Nephron progenitor cell (in vitro differentiated cells): ENCODE results near the gene GATAD2B.

Experiments
- DNase-seq: peaks from one replicate; pipeline ENCODE4 v3.0.0; 2021
- H3K27ac Mint-ChIP-seq: 2 replicates; pipeline ENCODE4 v1.8.0; 2021; ENCODE audit warnings: mild to moderate bottlenecking, moderate library complexity, mixed read lengths
- H3K27me3 Mint-ChIP-seq: 2 replicates; pipeline ENCODE4 v1.8.0; 2021; ENCODE audit warnings: mild to moderate bottlenecking, low read depth, mixed read lengths; ENCODE audit not compliant: poor library complexity
- H3K36me3 Mint-ChIP-seq: 2 replicates; pipeline ENCODE4 v1.8.0; 2021; ENCODE audit warnings: low read depth, mixed read lengths
- H3K4me1 Mint-ChIP-seq: 2 replicates; pipeline ENCODE4 v1.8.0; 2021; ENCODE audit warnings: mixed read lengths
- H3K4me3 Mint-ChIP-seq: 2 replicates; pipeline ENCODE4 v1.8.0; 2021; ENCODE audit warnings: mild to moderate bottlenecking, moderate library complexity, mixed read lengths
- H3K9me3 Mint-ChIP-seq: 2 replicates; pipeline ENCODE4 v1.8.0; 2021; ENCODE audit warnings: mild to moderate bottlenecking, moderate library complexity, mixed read lengths
- CTCF ChIP-seq: fragments of 200-600 bp; sonication (generic); IDR thresholded peaks from 2 replicates; pipeline ENCODE4 v1.5.0; 2021; ENCODE audit warnings: antibody characterized with exemption

Gene GATAD2B

DNA sequence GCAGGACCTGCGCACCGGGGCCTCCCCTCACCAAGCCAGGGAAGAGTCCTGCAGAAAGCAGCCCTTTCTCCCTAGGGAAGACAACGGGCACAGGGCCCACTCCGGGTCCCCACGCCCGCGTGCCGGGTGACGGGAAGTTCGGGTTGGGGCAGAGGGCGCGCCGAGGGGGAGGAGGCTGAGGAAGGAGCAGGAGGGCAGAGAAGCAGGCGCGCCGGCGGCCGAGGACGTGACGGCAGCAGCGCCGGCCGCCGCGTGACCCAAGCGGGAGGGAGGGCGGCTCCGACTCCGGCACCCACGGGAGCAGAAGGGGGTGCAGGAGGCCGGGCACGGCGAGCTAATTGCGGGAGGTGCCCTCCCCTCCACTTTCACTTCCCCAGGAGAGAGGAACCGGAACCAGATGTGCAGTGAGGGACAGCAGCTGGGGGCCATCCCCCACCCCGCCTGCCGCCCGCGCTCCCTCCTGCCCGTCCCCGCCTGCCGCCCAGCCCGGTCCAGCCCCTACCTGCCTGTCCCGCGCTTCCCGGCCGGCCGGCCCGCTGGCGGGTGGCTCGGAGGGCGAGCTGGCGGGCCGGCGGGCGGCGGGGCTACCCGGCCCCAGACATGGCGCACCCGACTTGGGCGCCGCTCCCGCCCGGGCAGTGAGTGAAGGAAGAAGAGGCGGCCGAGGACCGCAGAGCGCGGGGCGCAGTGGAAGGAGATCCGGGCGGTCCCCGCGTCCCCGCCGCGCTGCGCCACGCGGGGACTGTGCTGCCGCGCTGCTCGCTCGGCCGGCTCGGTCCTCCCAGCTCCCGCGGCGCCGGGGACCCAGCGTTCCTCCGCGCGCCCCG lies 23.2 kb upstream of the GATAD2B start:
- Mint-ChIP-seq H3K27ac (peak overlapping the region; percentile 88), H3K4me3 (peak overlapping the region; percentile 86), H3K4me1 (peaks cover 36% of the 10 kb centered on the region), H3K9me3 (no peaks in the 10 kb centered on the region), H3K36me3 (peaks cover 17% of the 10 kb centered on the region), H3K27me3 (no peaks in the 10 kb centered on the region)
- DNase-seq, result peak; percentile 62
- TF ChIP-seq CTCF, result no peak

DNA sequence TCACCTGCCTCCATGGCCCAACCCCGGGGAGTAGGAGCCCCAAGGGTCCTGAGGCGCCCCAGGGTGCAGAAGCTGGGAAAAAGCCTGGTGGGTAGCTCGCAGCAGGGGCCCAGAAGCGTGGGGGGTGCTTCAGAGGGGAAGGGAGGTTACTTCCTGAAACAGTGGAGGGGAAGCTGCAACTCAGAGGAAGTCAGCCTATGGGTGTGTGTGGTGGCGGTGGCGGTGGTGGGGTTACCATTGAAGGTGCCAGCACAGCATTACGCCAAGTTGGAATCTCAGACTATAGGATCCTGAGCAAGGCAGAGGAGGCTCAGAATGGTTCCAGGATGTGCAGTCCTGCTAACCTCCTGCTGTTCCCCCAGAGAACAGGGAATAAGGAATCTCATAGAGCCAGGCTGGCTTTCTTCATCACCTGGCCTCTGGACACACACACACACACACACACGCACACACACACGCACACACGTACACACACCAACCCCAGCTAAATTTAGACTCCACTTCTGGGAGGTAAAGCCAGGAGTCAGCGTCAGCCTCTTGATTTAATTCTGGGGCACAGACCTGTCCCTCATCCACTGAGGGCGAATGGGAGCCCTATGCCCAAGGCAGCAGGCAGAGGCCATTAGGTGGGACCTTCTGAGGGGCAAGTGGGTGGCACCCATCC lies 22.5 kb upstream of the GATAD2B start:
- TF ChIP-seq CTCF, result no peak
- H3K4me1 Mint-ChIP-seq, result peaks cover 36% of the 10 kb centered on the region
- peak overlapping the region; percentile 88 for H3K27ac Mint-ChIP-seq
- DNase-seq, result no peak
- no peaks in the 10 kb centered on the region for H3K27me3 Mint-ChIP-seq
- peak overlapping the region; percentile 86 for H3K4me3 Mint-ChIP-seq
- no peaks in the 10 kb centered on the region for H3K9me3 Mint-ChIP-seq
- H3K36me3 Mint-ChIP-seq, result peaks cover 17% of the 10 kb centered on the region

DNA sequence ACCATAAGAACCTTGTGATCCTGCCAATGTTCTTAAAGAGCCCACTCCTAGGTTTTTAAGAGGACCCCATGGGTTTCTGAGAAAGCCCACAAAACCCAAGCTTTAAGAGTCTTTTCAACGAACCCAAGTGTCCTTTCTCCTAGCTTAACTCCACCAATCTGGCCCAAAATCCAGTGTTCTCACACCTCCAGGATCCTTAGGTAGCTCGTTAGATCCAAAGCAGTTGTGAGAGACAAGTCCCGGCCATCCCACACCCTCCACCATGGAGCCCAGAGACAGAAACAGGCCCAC lies 22.0 kb upstream of the GATAD2B start:
- no peaks in the 10 kb centered on the region for H3K27me3 Mint-ChIP-seq
- peak overlapping the region; percentile 86 for H3K4me3 Mint-ChIP-seq
- H3K27ac Mint-ChIP-seq, result no peak overlapping the region
- peaks cover 19% of the 10 kb centered on the region for H3K36me3 Mint-ChIP-seq
- no peak for TF ChIP-seq CTCF
- H3K9me3 Mint-ChIP-seq, result no peaks in the 10 kb centered on the region
- H3K4me1 Mint-ChIP-seq, result peaks cover 36% of the 10 kb centered on the region
- DNase-seq, result no peak

DNA sequence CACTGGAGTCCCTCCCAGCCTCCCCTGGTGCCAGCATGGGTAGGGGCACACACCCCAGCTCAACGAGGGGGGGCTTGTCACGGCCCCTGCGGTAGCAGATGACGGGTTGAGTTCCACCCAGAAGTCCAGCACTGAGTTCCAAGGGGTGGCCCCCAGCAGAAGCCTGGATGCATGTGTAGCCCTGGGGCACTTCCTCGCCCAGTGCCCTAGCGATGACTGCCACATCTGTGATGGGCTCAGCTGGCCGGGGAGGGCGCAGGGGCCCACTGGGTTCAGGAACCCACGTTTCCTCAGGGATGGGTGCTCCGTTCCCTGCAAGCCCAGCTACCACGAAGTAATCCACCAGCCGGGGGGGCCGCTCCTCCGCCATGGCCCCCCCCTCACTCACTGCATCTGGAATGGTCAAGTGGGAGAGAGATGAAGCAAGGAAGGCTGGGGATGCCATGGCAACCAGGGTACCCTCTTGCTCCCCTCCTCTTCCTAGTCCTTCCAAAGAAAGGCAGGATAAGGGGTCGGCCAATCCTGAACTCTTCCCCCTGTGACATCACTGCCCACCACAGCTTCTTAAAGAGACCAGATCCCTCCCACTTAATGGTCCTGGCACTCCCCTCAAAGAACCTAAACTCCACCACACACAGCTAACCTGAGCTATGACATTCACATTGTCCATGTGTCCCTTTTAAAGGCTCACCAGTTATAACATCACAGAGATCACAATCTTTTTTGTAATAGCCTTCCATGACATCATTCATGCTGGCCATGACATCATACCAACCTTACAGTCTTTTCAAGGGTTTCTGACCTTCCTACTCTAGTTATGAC lies 21.4 kb upstream of the GATAD2B start:
- peaks cover 36% of the 10 kb centered on the region for H3K4me1 Mint-ChIP-seq
- no peak overlapping the region for H3K27ac Mint-ChIP-seq
- no peak for TF ChIP-seq CTCF
- no peak for DNase-seq
- H3K27me3 Mint-ChIP-seq, result no peaks in the 10 kb centered on the region
- H3K4me3 Mint-ChIP-seq, result peak overlapping the region; percentile 86
- peaks cover 24% of the 10 kb centered on the region for H3K36me3 Mint-ChIP-seq
- no peaks in the 10 kb centered on the region for H3K9me3 Mint-ChIP-seq

DNA sequence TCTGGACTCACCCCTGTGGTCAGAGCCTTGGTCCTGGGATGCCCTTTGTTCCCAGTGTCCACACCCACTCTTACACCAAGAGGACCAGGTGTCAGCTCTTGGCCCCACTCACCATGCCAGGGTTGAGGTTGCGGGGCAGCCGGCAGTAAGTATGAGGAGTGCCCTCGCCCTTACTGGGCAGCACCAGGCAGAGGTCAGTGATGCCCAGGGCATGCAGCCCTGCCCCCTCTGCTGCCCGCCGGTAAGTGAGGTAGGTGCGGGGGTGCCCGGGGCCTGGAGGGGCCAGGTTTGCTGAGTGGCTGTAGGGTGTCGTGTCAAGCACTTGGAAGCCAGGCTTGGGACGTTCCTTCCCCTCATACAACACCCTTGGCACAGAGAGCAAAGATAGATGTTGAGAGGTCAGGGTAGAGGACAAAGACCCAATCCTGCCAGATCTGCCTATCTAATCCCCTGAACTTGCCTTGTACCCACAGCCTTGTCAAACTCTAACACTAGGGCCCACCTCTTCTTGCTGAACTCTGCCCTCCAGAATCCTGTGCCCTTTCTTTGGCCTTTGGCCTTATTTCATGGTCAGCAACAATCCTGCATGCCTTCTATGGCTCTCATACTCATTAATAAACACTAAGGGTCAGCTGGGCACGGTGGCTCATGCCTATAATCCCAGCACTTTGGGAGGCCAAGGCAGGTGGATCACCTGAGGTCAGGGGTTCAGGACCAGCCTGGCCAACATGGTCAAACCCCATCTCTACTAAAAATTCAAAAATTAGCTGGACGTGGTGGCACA lies 20.2 kb upstream of the GATAD2B start:
- Mint-ChIP-seq H3K4me3 (no peak overlapping the region), H3K9me3 (no peaks in the 10 kb centered on the region), H3K27ac (no peak overlapping the region), H3K4me1 (peaks cover 29% of the 10 kb centered on the region), H3K36me3 (peaks cover 22% of the 10 kb centered on the region), H3K27me3 (no peaks in the 10 kb centered on the region)
- TF ChIP-seq CTCF, result no peak
- DNase-seq, result no peak
